Endodermal cell (in vitro differentiated cells): ENCODE data around the gene SCGB3A1. TPM values are rescaled to one million over a fixed set of nuclear protein-coding genes. Genes with fewer than 3 reads are reported as not detected.

Source experiments
- DNase-seq: peaks from one replicate; pipeline ENCODE4 v3.0.0-alpha.2; 2017
- H3K27ac ChIP-seq: 2 replicates; pipeline ENCODE4 v1.5.1; 2013; ENCODE audit warnings: mild to moderate bottlenecking, low read depth, low read length, moderate library complexity
- H3K27me3 ChIP-seq: 2 replicates; pipeline ENCODE4 v1.6.1; 2013; ENCODE audit warnings: mild to moderate bottlenecking, low read length, moderate library complexity; ENCODE audit not compliant: insufficient read depth, control insufficient read depth, poor library complexity, severe bottlenecking
- H3K36me3 ChIP-seq: 2 replicates; pipeline ENCODE4 v1.7.0; 2013; ENCODE audit warnings: mild to moderate bottlenecking, low read length, moderate library complexity; ENCODE audit not compliant: control insufficient read depth, insufficient read depth
- H3K4me1 ChIP-seq: one replicate; pipeline ENCODE4 v1.7.0; 2013; ENCODE audit warnings: low read length; ENCODE audit not compliant: control insufficient read depth, insufficient read depth
- H3K4me3 ChIP-seq: 2 replicates; pipeline ENCODE4 v1.5.1; 2013; ENCODE audit warnings: mild to moderate bottlenecking, low read length, moderate library complexity
- H3K9ac ChIP-seq: 2 replicates; pipeline ENCODE4 v1.6.1; 2013; ENCODE audit warnings: mild to moderate bottlenecking, low read length, moderate library complexity; ENCODE audit not compliant: poor library complexity, severe bottlenecking; ENCODE audit errors: extremely low read depth
- H3K9me3 ChIP-seq: 2 replicates; pipeline ENCODE4 v1.6.1; 2013; ENCODE audit warnings: mild to moderate bottlenecking, low read length, moderate library complexity; ENCODE audit not compliant: control insufficient read depth
- H3K27ac Mint-ChIP-seq: 2 replicates; pipeline ENCODE4 v1.8.0; 2020; ENCODE audit warnings: mixed read lengths
- H3K27me3 Mint-ChIP-seq: 2 replicates; pipeline ENCODE4 v1.8.0; 2021; ENCODE audit warnings: mild to moderate bottlenecking, mixed read lengths; ENCODE audit not compliant: insufficient read depth
- H3K36me3 Mint-ChIP-seq: 2 replicates; pipeline ENCODE4 v1.8.0; 2020; ENCODE audit warnings: low read depth, mixed read lengths
- H3K4me1 Mint-ChIP-seq: 2 replicates; pipeline ENCODE4 v1.8.0; 2020; ENCODE audit warnings: mixed read lengths
- H3K4me3 Mint-ChIP-seq: 2 replicates; pipeline ENCODE4 v1.8.0; 2020; ENCODE audit warnings: mild to moderate bottlenecking, moderate library complexity, mixed read lengths
- H3K9me3 Mint-ChIP-seq: 2 replicates; pipeline ENCODE4 v1.8.0; 2020; ENCODE audit warnings: mild to moderate bottlenecking, mixed read lengths
- WGBS, 2 experiments: methylation state at CpG; one replicate each; pipeline versions ENCODE4 v1.1.5 to v1.1.7; 2013; ENCODE audit warnings: missing lambda C conversion rate in 2 of 2, mixed read lengths in 1 of 2; ENCODE audit not compliant: insufficient coverage in 1 of 2, insufficient read length in 1 of 2; 5-methylcytosine and 5-hydroxymethylcytosine counted together
- total RNA-seq, 2 donors: library from RNA; stranded (reverse); fragmentation: NEBNext Ultra II Directional in 1 of 2; extraction: Animal tissue kit (Norgen Biotek cat#: 25700) in 1 of 2; gene quantifications; 2 replicates in 1 of 2; 3 replicates in 1 of 2; pipeline ENCODE4 v1.2.1, GENCODE V29; 2021
- TF ChIP-seq, protein P1 (sequence below): fragments of 200-600 bp; sonication (generic); conservative IDR thresholded peaks from 2 replicates; pipeline ENCODE4 v1.5.0; 2021; ENCODE audit warnings: antibody characterized with exemption, mild to moderate bottlenecking

Gene SCGB3A1
- total RNA-seq, 2 donors from 2014 or later: 0.57 TPM; not detected in 1

DNA sequence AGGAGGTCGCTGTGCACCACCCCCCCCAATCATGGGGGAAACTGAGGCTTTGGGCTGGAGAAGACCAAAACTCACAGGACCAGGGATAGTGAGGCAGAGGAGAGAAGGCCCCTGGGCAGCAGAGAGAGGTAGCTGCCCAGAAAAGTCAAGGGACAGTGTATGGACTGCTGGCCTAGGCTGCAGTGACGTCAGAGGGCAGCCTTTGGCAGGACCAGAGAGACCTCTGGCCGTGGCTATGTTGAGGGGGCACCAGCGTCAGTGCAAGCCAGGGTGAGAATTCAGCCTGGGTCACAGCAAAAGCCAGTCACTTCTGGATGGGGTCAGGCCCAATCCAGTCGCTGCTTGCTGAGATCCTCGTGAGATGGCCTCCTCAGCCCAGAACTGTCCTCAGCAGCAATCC, 31.6 kb upstream of the SCGB3A1 start:
- H3K4me3 ChIP-seq: no peak overlapping the region
- H3K9ac ChIP-seq: no peak overlapping the region
- Mint-ChIP-seq H3K9me3 (no peaks in the 10 kb centered on the region), H3K27ac (no peak overlapping the region), H3K4me1 (peaks cover 3% of the 10 kb centered on the region), H3K36me3 (no peaks in the 10 kb centered on the region), H3K27me3 (peaks cover 24% of the 10 kb centered on the region), H3K4me3 (no peak overlapping the region)
- H3K27me3 ChIP-seq: no peaks in the 10 kb centered on the region
- DNase-seq: no peak
- WGBS, 2 experiments: 92 to 97% methylated on average over 3 to 6 of the region's 6 CpGs
- no peaks in the 10 kb centered on the region for H3K36me3 ChIP-seq
- H3K9me3 ChIP-seq: no peaks in the 10 kb centered on the region
- TF ChIP-seq, protein P1, sequence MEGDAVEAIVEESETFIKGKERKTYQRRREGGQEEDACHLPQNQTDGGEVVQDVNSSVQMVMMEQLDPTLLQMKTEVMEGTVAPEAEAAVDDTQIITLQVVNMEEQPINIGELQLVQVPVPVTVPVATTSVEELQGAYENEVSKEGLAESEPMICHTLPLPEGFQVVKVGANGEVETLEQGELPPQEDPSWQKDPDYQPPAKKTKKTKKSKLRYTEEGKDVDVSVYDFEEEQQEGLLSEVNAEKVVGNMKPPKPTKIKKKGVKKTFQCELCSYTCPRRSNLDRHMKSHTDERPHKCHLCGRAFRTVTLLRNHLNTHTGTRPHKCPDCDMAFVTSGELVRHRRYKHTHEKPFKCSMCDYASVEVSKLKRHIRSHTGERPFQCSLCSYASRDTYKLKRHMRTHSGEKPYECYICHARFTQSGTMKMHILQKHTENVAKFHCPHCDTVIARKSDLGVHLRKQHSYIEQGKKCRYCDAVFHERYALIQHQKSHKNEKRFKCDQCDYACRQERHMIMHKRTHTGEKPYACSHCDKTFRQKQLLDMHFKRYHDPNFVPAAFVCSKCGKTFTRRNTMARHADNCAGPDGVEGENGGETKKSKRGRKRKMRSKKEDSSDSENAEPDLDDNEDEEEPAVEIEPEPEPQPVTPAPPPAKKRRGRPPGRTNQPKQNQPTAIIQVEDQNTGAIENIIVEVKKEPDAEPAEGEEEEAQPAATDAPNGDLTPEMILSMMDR: no peak
- no peaks in the 10 kb centered on the region for H3K4me1 ChIP-seq
- no peak overlapping the region for H3K27ac ChIP-seq

GRCh38 chr5:180621311-180621710, 30.0 kb upstream of the SCGB3A1 start:
- Histone ChIP-seq H3K27ac (no peak overlapping the region), H3K27me3 (peaks cover 7% of the 10 kb centered on the region), H3K9ac (no peak overlapping the region), H3K4me1 (no peaks in the 10 kb centered on the region), H3K9me3 (no peaks in the 10 kb centered on the region), H3K4me3 (no peak overlapping the region), H3K36me3 (no peaks in the 10 kb centered on the region)
- peaks cover 3% of the 10 kb centered on the region for H3K4me1 Mint-ChIP-seq
- H3K9me3 Mint-ChIP-seq: no peaks in the 10 kb centered on the region
- peaks cover 28% of the 10 kb centered on the region for H3K27me3 Mint-ChIP-seq
- no peak overlapping the region for H3K4me3 Mint-ChIP-seq
- DNase-seq: no peak
- TF ChIP-seq, protein P1: no peak
- 92 to 96% methylated on average over 17 to 32 of the region's 32 CpGs for WGBS, 2 experiments
- H3K36me3 Mint-ChIP-seq: no peaks in the 10 kb centered on the region
- H3K27ac Mint-ChIP-seq: no peak overlapping the region

DNA sequence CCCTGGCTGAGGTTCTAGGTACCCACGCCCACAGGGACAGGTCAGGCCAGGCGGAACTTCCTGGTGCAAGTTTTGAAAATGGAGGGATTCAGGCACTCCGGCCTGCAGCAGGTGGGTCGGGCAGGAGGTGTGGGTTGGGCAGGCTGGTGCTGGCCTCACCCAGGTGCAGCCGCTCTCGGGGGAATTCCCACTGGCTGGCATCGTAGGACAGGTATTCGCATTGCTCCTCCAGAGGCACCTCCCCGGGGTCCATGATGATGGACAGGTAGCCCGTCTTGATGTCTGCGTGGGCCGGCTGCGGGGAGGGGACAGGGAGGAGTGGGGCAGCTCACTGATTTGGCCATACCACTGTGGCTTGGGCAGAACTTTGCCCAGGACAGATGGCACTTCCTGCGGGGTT, 28.7 kb upstream of the SCGB3A1 start:
- Histone ChIP-seq H3K9me3 (no peaks in the 10 kb centered on the region), H3K4me3 (no peak overlapping the region), H3K4me1 (no peaks in the 10 kb centered on the region), H3K27ac (no peak overlapping the region), H3K9ac (no peak overlapping the region), H3K36me3 (no peaks in the 10 kb centered on the region), H3K27me3 (peaks cover 7% of the 10 kb centered on the region)
- H3K4me3 Mint-ChIP-seq: no peak overlapping the region
- no peaks in the 10 kb centered on the region for H3K36me3 Mint-ChIP-seq
- H3K4me1 Mint-ChIP-seq: peaks cover 3% of the 10 kb centered on the region
- no peaks in the 10 kb centered on the region for H3K9me3 Mint-ChIP-seq
- WGBS, 2 experiments: 90 to 93% methylated on average over 11 to 14 of the region's 14 CpGs
- TF ChIP-seq, protein P1: no peak
- H3K27me3 Mint-ChIP-seq: peaks cover 30% of the 10 kb centered on the region
- H3K27ac Mint-ChIP-seq: no peak overlapping the region
- DNase-seq: no peak
